Loucy (cell line): Measurements from ENCODE around the gene SRRM1.

Source experiments
- H2AFZ ChIP-seq: fragments of 200-600 bp; sonication (generic); 2 replicates; pipeline ENCODE4 v1.6.0; 2016; ENCODE audit warnings: antibody characterized with exemption, mild to moderate bottlenecking, low read length, moderate library complexity
- H3F3A ChIP-seq: fragments of 200-600 bp; 2 replicates; pipeline ENCODE4 v1.6.0; 2016; ENCODE audit warnings: antibody characterized with exemption, low read depth, mild to moderate bottlenecking
- H3K27me3 ChIP-seq: fragments of 200-600 bp; sonication (generic); 2 replicates; pipeline ENCODE4 v1.6.1; 2014; ENCODE audit warnings: low read length, mild to moderate bottlenecking; ENCODE audit not compliant: insufficient read depth, poor library complexity, severe bottlenecking
- H3K36me3 ChIP-seq: fragments of 200-600 bp; sonication (generic); 2 replicates; pipeline ENCODE4 v1.6.1; 2016; ENCODE audit warnings: low read length; ENCODE audit not compliant: insufficient read depth
- H3K4me1 ChIP-seq: fragments of 200-600 bp; sonication (generic); 2 replicates; pipeline ENCODE4 v1.5.1; 2014; ENCODE audit warnings: low read length, mild to moderate bottlenecking; ENCODE audit not compliant: insufficient read depth, poor library complexity, severe bottlenecking
- H3K4me2 ChIP-seq: fragments of 200-600 bp; sonication (generic); 2 replicates; pipeline ENCODE4 v1.6.0; 2014; ENCODE audit warnings: antibody characterized with exemption, low read length, low read depth, mild to moderate bottlenecking; ENCODE audit not compliant: poor library complexity, severe bottlenecking
- H3K4me3 ChIP-seq: fragments of 200-600 bp; sonication (generic); 2 replicates; pipeline ENCODE4 v1.5.1; 2014; ENCODE audit warnings: low read length, mild to moderate bottlenecking, mixed read lengths; ENCODE audit not compliant: poor library complexity, severe bottlenecking
- H3K79me2 ChIP-seq: fragments of 200-600 bp; sonication (generic); 2 replicates; pipeline ENCODE4 v1.6.1; 2014; ENCODE audit warnings: low read length; ENCODE audit not compliant: insufficient read depth
- H3K9ac ChIP-seq: fragments of 200-600 bp; sonication (generic); 2 replicates; pipeline ENCODE4 v1.6.0; 2014; ENCODE audit warnings: mild to moderate bottlenecking, low read depth, low read length, moderate library complexity; ENCODE audit not compliant: poor library complexity, severe bottlenecking
- H3K9me2 ChIP-seq: fragments of 200-600 bp; sonication (generic); replicated peaks from 2 replicates; pipeline ENCODE4 v1.6.1; 2016; ENCODE audit warnings: low read depth, low read length, mixed read lengths
- H3K9me3 ChIP-seq: fragments of 200-600 bp; sonication (generic); 2 replicates; pipeline ENCODE4 v1.6.1; 2014; ENCODE audit warnings: mild to moderate bottlenecking, antibody characterized with exemption, low read length, low read depth; ENCODE audit not compliant: insufficient read depth
- H4K20me1 ChIP-seq: fragments of 200-600 bp; sonication (generic); 2 replicates; pipeline ENCODE4 v1.6.0; 2014; ENCODE audit warnings: antibody characterized with exemption, low read length, mild to moderate bottlenecking; ENCODE audit not compliant: insufficient read depth, poor library complexity, severe bottlenecking
- CTCF ChIP-seq: fragments of 200-600 bp; sonication (generic); conservative IDR thresholded peaks from 2 replicates; pipeline ENCODE4 v1.5.1; 2014; ENCODE audit warnings: mild to moderate bottlenecking, antibody characterized with exemption, low read length
- EZH2phosphoT487 ChIP-seq: fragments of 200-600 bp; IDR thresholded peaks from 2 replicates; pipeline ENCODE4 v1.6.1; 2018; ENCODE audit warnings: antibody characterized with exemption, mild to moderate bottlenecking, moderate library complexity, borderline replicate concordance

The SRRM1 gene

GRCh38 chr1:24656046-24656445, 12.9 kb downstream of the SRRM1 start:
- no peak overlapping the region for H2AFZ ChIP-seq
- H3K79me2 ChIP-seq, result peaks cover 79% of the 10 kb centered on the region
- H3K4me2 ChIP-seq, result no peak overlapping the region
- no peaks in the 10 kb centered on the region for H3F3A ChIP-seq
- no peaks in the 10 kb centered on the region for H3K27me3 ChIP-seq
- H4K20me1 ChIP-seq, result peaks cover 72% of the 10 kb centered on the region
- no peaks in the 10 kb centered on the region for H3K9me2 ChIP-seq
- peaks cover 14% of the 10 kb centered on the region for H3K4me1 ChIP-seq
- H3K9ac ChIP-seq, result no peak overlapping the region
- H3K9me3 ChIP-seq, result no peaks in the 10 kb centered on the region
- H3K36me3 ChIP-seq, result peaks cover 94% of the 10 kb centered on the region
- no peak overlapping the region for H3K4me3 ChIP-seq
- TF ChIP-seq CTCF, result no peak
- TF ChIP-seq EZH2phosphoT487, result no peak

DNA sequence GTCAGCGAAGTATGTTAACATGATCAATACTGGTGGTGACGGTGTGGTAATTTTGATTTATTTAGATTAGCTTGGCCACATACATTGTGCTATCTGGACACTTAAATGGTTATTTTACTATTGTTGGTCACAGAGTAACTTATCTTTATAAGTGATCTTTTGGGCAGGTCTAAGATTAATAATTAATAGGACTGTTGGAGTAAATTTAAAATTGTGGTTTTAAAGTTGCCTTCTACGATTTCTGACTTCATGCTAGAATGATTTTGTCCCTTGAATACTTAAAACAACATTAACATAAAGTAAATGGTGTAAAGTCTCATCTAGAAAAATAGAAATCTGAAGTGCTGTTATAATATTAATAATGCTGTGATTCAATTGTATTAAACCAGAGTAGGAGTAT, 14.7 kb downstream of the SRRM1 start:
- TF ChIP-seq CTCF, result no peak
- TF ChIP-seq EZH2phosphoT487, result no peak
- peaks cover 98% of the 10 kb centered on the region for H3K36me3 ChIP-seq
- H3K4me3 ChIP-seq, result no peak overlapping the region
- H3K4me1 ChIP-seq, result peaks cover 14% of the 10 kb centered on the region
- no peak overlapping the region for H3K9ac ChIP-seq
- H3K79me2 ChIP-seq, result peaks cover 74% of the 10 kb centered on the region
- no peak overlapping the region for H3K4me2 ChIP-seq
- peaks cover 71% of the 10 kb centered on the region for H4K20me1 ChIP-seq
- no peaks in the 10 kb centered on the region for H3K9me3 ChIP-seq
- no peak overlapping the region for H2AFZ ChIP-seq
- H3F3A ChIP-seq, result no peaks in the 10 kb centered on the region
- H3K9me2 ChIP-seq, result no peaks in the 10 kb centered on the region
- H3K27me3 ChIP-seq, result no peaks in the 10 kb centered on the region

- no peak overlapping the region for H2AFZ ChIP-seq
- H3K79me2 ChIP-seq, result peaks cover 69% of the 10 kb centered on the region
- no peaks in the 10 kb centered on the region for H3K27me3 ChIP-seq
- H3K9ac ChIP-seq, result no peak overlapping the region
- no peaks in the 10 kb centered on the region for H3K9me3 ChIP-seq
- peaks cover 97% of the 10 kb centered on the region for H3K36me3 ChIP-seq
- H4K20me1 ChIP-seq, result peaks cover 60% of the 10 kb centered on the region
- H3K4me2 ChIP-seq, result peak overlapping the region; percentile 14
- TF ChIP-seq CTCF, result no peak
- no peak for TF ChIP-seq EZH2phosphoT487
- H3K4me1 ChIP-seq, result peaks cover 14% of the 10 kb centered on the region
- no peaks in the 10 kb centered on the region for H3F3A ChIP-seq
- no peak overlapping the region for H3K4me3 ChIP-seq
- H3K9me2 ChIP-seq, result no peaks in the 10 kb centered on the region
Observed at GRCh38 chr1:24659166-24659904, 16.2 kb downstream of the SRRM1 start.
